ENCODE data around the gene GPATCH1. TPM values are rescaled to one million over a fixed set of nuclear protein-coding genes. Genes with fewer than 3 reads are reported as not detected.

GPATCH1 gene
- total and polyA plus RNA-seq, 3 experiments from 2014 or later = 6.7 to 13.7 (median 11.5) TPM

DNA sequence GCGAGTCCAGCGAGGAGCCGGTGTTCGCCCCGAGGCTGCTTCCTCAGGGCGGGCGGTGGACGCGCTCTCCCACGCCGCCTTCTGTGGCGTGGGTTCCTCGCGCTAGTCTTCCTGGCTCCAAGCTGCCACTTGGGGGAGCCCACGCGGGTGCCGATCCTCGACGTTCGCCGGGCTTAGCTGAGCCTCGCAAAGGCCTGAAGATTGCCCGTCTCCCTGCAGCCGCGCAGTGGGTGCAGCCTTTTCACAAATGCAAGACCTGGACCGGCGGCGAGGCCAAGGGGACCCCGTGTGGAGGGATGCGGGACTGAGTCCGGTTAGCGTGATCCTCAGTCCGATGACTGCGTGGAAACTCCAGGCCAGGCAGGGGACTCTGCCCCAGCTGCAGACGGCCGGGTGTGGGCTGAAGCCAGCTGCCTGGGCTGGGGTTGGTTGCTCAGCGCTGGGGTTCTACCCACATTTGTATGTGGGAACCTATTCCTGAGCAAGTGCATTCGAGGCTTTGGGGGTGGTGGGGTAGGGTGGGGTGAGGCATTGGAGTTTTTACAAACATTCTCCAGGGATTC, 96.5 kb downstream of the GPATCH1 start:
- ChIA-PET CTCF (interaction anchor here (0.9 to 4.5 kb wide), 16 partner anchors 10 to 994 kb away, joined by 3 to 80 read pairs (median 7); partner anchors contain the start of gene LSM14A), POLR2A (interaction anchor here (1.0 to 3.0 kb wide), 7 partner anchors 11 to 995 kb away, joined by 3 to 62 read pairs (median 6); partner anchors contain the start of genes ANKRD27, LSM14A and NUDT19)
- Histone ChIP-seq H3K27ac (ENCODE audit: low read depth, low read length) (peak overlapping the region; percentile 97), H3K36me3 (ENCODE audit: insufficient read depth, low read length) (no peaks in the 10 kb centered on the region), H3K27me3 (ENCODE audit: insufficient read depth, low read length, poor library complexity, severe bottlenecking) (no peaks in the 10 kb centered on the region), H3K4me1 (ENCODE audit: insufficient read depth, low read length) (peaks cover 19% of the 10 kb centered on the region), H3K9me3 (ENCODE audit: low read length) (no peaks in the 10 kb centered on the region), H3K4me3 (ENCODE audit: low read length) (peak overlapping the region; percentile 97)
- Mint-ChIP-seq H3K4me1 (peaks cover 29 to 57% (median 35%) of the 10 kb centered on the region in 3 donors), H3K4me3 (peak overlapping the region; percentile 93 to 98 (median 97)), H3K9me3 (peaks cover 0 to 4% (median 4%) of the 10 kb centered on the region in 5 donors), H3K27me3 (peaks cover 4 to 9% of the 10 kb centered on the region in 2 donors), H3K27ac (peak overlapping the region; percentile 82 to 100 (median 99)), H3K36me3 (peaks cover 0 to 10% (median 2%) of the 10 kb centered on the region in 3 donors)
- peak in 2 of 5 donors; percentile 75 to 88 for DNase-seq

Other genes with a start within 250 kb of the GPATCH1 start
- gene SLC7A9, start 211.4 kb upstream of the GPATCH1 start, total RNA-seq = under 1 TPM; 0.24 to 0.28 TPM
- not detected for gene SLC7A9, start 211.4 kb upstream of the GPATCH1 start, polyA plus RNA-seq
- 10 to 100 TPM; 19.2 to 19.7 TPM for gene CEP89, start 109.2 kb upstream of the GPATCH1 start, total RNA-seq
- 13.8 TPM for gene CEP89, start 109.2 kb upstream of the GPATCH1 start, polyA plus RNA-seq
- 1 to 10 TPM; 9.3 to 9.4 TPM for gene FAAP24, start 108.9 kb upstream of the GPATCH1 start, total RNA-seq
- 2.5 TPM for gene FAAP24, start 108.9 kb upstream of the GPATCH1 start, polyA plus RNA-seq
- gene RHPN2, start 16.3 kb upstream of the GPATCH1 start, total RNA-seq = 1 to 10 TPM; 1.1 to 2.0 TPM
- gene RHPN2, start 16.3 kb upstream of the GPATCH1 start, polyA plus RNA-seq = 0.32 TPM
- gene WDR88, start 50.9 kb downstream of the GPATCH1 start, total RNA-seq = not detected
- gene WDR88, start 50.9 kb downstream of the GPATCH1 start, polyA plus RNA-seq = 0.25 TPM
- under 1 TPM in 1 of 2 experiments, not detected in 1; 0.24 TPM for gene LRP3, start 113.1 kb downstream of the GPATCH1 start, total RNA-seq
- not detected for gene LRP3, start 113.1 kb downstream of the GPATCH1 start, polyA plus RNA-seq
- not detected for gene SLC7A10, start 144.7 kb downstream of the GPATCH1 start, total RNA-seq
- gene SLC7A10, start 144.7 kb downstream of the GPATCH1 start, polyA plus RNA-seq = not detected
- gene CEBPA, start 221.4 kb downstream of the GPATCH1 start, total RNA-seq = 1 to 10 TPM; 1.1 to 1.3 TPM
- 1.6 TPM for gene CEBPA, start 221.4 kb downstream of the GPATCH1 start, polyA plus RNA-seq

All from CD8-positive, alpha-beta memory T cell (primary cell).